Measurements from ENCODE around the gene FSCN2. TPM values are rescaled to one million over a fixed set of nuclear protein-coding genes. Genes with fewer than 3 reads are reported as not detected.
A peak's percentile ranks its signal among the peaks of the same experiment; 100 is the strongest.

FSCN2 gene
- total RNA-seq, 6 experiments from 2014 or later, result 0.22 TPM; not detected in 5

- H3K4me3 ChIP-seq, result no peak overlapping the region
- ATAC-seq, result no peak
- peaks cover 0 to 14% (median 6%) of the 10 kb centered on the region in 4 donors for H3K4me1 ChIP-seq
- TF ChIP-seq CTCF (IDR thresholded peaks at IDR 0.05), result no peak
- H3K36me3 ChIP-seq, result peaks cover 0 to 49% (median 20%) of the 10 kb centered on the region in 4 donors
- intact Hi-C loops (cut with DNase I), result no loop called here
- no peak for DNase-seq
- no peak overlapping the region for H3K27ac ChIP-seq
- H3K27me3 ChIP-seq, result no peaks in the 10 kb centered on the region
- no peaks in the 10 kb centered on the region for H3K9me3 ChIP-seq
- WGBS (ENCODE audit: insufficient coverage, low coverage, low lambda C conversion rate, missing lambda C conversion rate), result 90% methylated on average over 2 of the region's 8 CpGs
These were observed 46.4 kb downstream of the FSCN2 start for GRCh38 chr17:81574643-81574956.

- TF ChIP-seq POLR2A (IDR thresholded peaks at IDR 0.05), result no peak
- TF ChIP-seq CTCF (IDR thresholded peaks at IDR 0.05), result no peak
- Histone ChIP-seq H3K27me3 (no peaks in the 10 kb centered on the region), H3K27ac (no peak overlapping the region), H3K9me3 (no peaks in the 10 kb centered on the region), H3K36me3 (peaks cover 0 to 41% (median 13%) of the 10 kb centered on the region in 4 donors), H3K4me1 (peaks cover 0 to 14% (median 6%) of the 10 kb centered on the region in 4 donors), H3K4me3 (no peak overlapping the region)
- 35% methylated on average over 3 of the region's 3 CpGs for WGBS (ENCODE audit: insufficient coverage, low coverage, low lambda C conversion rate, missing lambda C conversion rate)
- no peak for DNase-seq
- intact Hi-C loops (cut with DNase I), result no loop called here
- peak in 1 of 4 donors; percentile 33 for ATAC-seq
These were observed 47.7 kb downstream of the FSCN2 start for GRCh38 chr17:81575836-81576235.

- Histone ChIP-seq H3K9me3 (no peaks in the 10 kb centered on the region), H3K4me1 (peaks cover 0 to 14% (median 6%) of the 10 kb centered on the region in 4 donors), H3K27me3 (no peaks in the 10 kb centered on the region), H3K27ac (no peak overlapping the region), H3K4me3 (no peak overlapping the region), H3K36me3 (peaks cover 0 to 38% (median 7%) of the 10 kb centered on the region in 4 donors)
- peak; percentile 11 to 67 (median 32) for ATAC-seq
- 86% methylated on average over 3 of the region's 17 CpGs for WGBS (ENCODE audit: insufficient coverage, low coverage, low lambda C conversion rate, missing lambda C conversion rate)
- no peak for DNase-seq
- intact Hi-C loops (cut with DNase I), result no loop called here
- TF ChIP-seq POLR2A (IDR thresholded peaks at IDR 0.05) (no peak), CTCF (IDR thresholded peaks at IDR 0.05) (no peak)
These were observed 48.6 kb downstream of the FSCN2 start for GRCh38 chr17:81576621-81577277.

- H3K4me1 ChIP-seq, result peaks cover 0 to 14% (median 6%) of the 10 kb centered on the region in 4 donors
- TF ChIP-seq POLR2A (IDR thresholded peaks at IDR 0.05), result no peak
- TF ChIP-seq CTCF (IDR thresholded peaks at IDR 0.05), result no peak
- no peak overlapping the region for H3K27ac ChIP-seq
- peaks cover 0 to 42% (median 10%) of the 10 kb centered on the region in 4 donors for H3K36me3 ChIP-seq
- no peaks in the 10 kb centered on the region for H3K27me3 ChIP-seq
- ATAC-seq (peak in 2 of 4 donors; percentile 10 to 18), DNase-seq (no peak)
- intact Hi-C loops (cut with DNase I), result no loop called here
- no peak overlapping the region for H3K4me3 ChIP-seq
- 65% methylated on average over 7 of the region's 11 CpGs for WGBS (ENCODE audit: insufficient coverage, low coverage, low lambda C conversion rate, missing lambda C conversion rate)
- H3K9me3 ChIP-seq, result no peaks in the 10 kb centered on the region
These were observed 49.3 kb downstream of the FSCN2 start for GRCh38 chr17:81577278-81578000.
